ENCODE results near the gene HMCN2. TPM values are rescaled to one million over a fixed set of nuclear protein-coding genes. Genes with fewer than 3 reads are reported as not detected.

The HMCN2 gene
- total and polyA plus RNA-seq, 2 donors from 2014 or later = 0.99 to 8.6 TPM

- peaks cover 8% of the 10 kb centered on the region for H3K27me3 ChIP-seq (ENCODE audit: control insufficient read depth, insufficient read depth, low read length)
- H3K27ac ChIP-seq (ENCODE audit: low read depth in 2 of 2, low read length in 2 of 2) = no peak overlapping the region
- H3K4me1 ChIP-seq (ENCODE audit: control insufficient read depth in 2 of 3, insufficient read depth in 2 of 3, low read depth in 1 of 3, low read length in 3 of 3) = peaks cover 0 to 2% (median 0%) of the 10 kb centered on the region in 3 donors
- peaks cover 0 to 23% (median 0%) of the 10 kb centered on the region in 3 donors for H3K36me3 ChIP-seq (ENCODE audit: control insufficient read depth in 2 of 3, insufficient read depth in 3 of 3, low read length in 3 of 3)
- no peak for TF ChIP-seq CTCF (IDR thresholded peaks at IDR 0.05; ENCODE audit: borderline replicate concordance, extremely low read depth, insufficient read depth)
- FAIRE-seq (no peak), DNase-seq (no peak)
- no peaks in the 10 kb centered on the region for H3K9me3 ChIP-seq (ENCODE audit: control insufficient read depth in 2 of 3, insufficient read depth in 1 of 3, low read length in 3 of 3)
- no peak overlapping the region for H3K9ac ChIP-seq (ENCODE audit: low read length in 3 of 3)
- intact Hi-C loops (cut with DNase I) = no loop called here
- H3K4me3 ChIP-seq (ENCODE audit: low read length in 3 of 3) = no peak overlapping the region
These were observed 200.0 kb downstream of the HMCN2 start for GRCh38 chr9:130465383-130466096.

GRCh38 chr9:130466537-130467217 lies 201.1 kb downstream of the HMCN2 start:
- H3K9me3 ChIP-seq (ENCODE audit: control insufficient read depth in 2 of 3, insufficient read depth in 1 of 3, low read length in 3 of 3) = no peaks in the 10 kb centered on the region
- H3K4me3 ChIP-seq (ENCODE audit: low read length in 3 of 3) = no peak overlapping the region
- peaks cover 0 to 26% (median 0%) of the 10 kb centered on the region in 3 donors for H3K36me3 ChIP-seq (ENCODE audit: control insufficient read depth in 2 of 3, insufficient read depth in 3 of 3, low read length in 3 of 3)
- TF ChIP-seq CTCF (IDR thresholded peaks at IDR 0.05; ENCODE audit: borderline replicate concordance, extremely low read depth, insufficient read depth) = no peak
- FAIRE-seq = no peak
- DNase-seq = no peak
- H3K4me1 ChIP-seq (ENCODE audit: control insufficient read depth in 2 of 3, insufficient read depth in 2 of 3, low read depth in 1 of 3, low read length in 3 of 3) = no peaks in the 10 kb centered on the region
- H3K27me3 ChIP-seq (ENCODE audit: control insufficient read depth, insufficient read depth, low read length) = peaks cover 8% of the 10 kb centered on the region
- no peak overlapping the region for H3K9ac ChIP-seq (ENCODE audit: low read length in 3 of 3)
- no peak overlapping the region for H3K27ac ChIP-seq (ENCODE audit: low read depth in 2 of 2, low read length in 2 of 2)
- intact Hi-C loops (cut with DNase I) = no loop called here

- H3K36me3 ChIP-seq (ENCODE audit: control insufficient read depth in 2 of 3, insufficient read depth in 3 of 3, low read length in 3 of 3) = peaks cover 0 to 26% (median 0%) of the 10 kb centered on the region in 3 donors
These were observed 201.8 kb downstream of the HMCN2 start for GRCh38 chr9:130467316-130467715.

More at GRCh38 chr9:130467316-130467715, 201.8 kb downstream of the HMCN2 start:
- no peak for TF ChIP-seq CTCF (IDR thresholded peaks at IDR 0.05; ENCODE audit: borderline replicate concordance, extremely low read depth, insufficient read depth)
- Histone ChIP-seq H3K27ac (ENCODE audit: low read depth in 2 of 2, low read length in 2 of 2) (no peak overlapping the region), H3K4me3 (ENCODE audit: low read length in 3 of 3) (no peak overlapping the region), H3K9me3 (ENCODE audit: control insufficient read depth in 2 of 3, insufficient read depth in 1 of 3, low read length in 3 of 3) (no peaks in the 10 kb centered on the region), H3K27me3 (ENCODE audit: control insufficient read depth, insufficient read depth, low read length) (peaks cover 8% of the 10 kb centered on the region), H3K9ac (ENCODE audit: low read length in 3 of 3) (no peak overlapping the region), H3K4me1 (ENCODE audit: control insufficient read depth in 2 of 3, insufficient read depth in 2 of 3, low read depth in 1 of 3, low read length in 3 of 3) (no peaks in the 10 kb centered on the region)
- intact Hi-C loops (cut with DNase I) = no loop called here
- DNase-seq (peak in 1 of 5 donors; percentile 57), FAIRE-seq (no peak)
